Esophagus squamous epithelium (tissue), 4 donors: ENCODE measurements around the gene SF1.

Source experiments
- CTCF ChIP-seq, 6 experiments: fragments of 450-650 bp in 4 of 6; fragments of 200-600 bp in 2 of 6; sonication (generic) in 2 of 6; IDR thresholded peaks; one replicate each; pipeline ENCODE4 v1.5.1; 2016 to 2019; ENCODE audit warnings: antibody characterized with exemption in 6 of 6, mild to moderate bottlenecking in 4 of 6, moderate library complexity in 4 of 6
- POLR2A ChIP-seq, 4 donors: fragments of 450-650 bp; IDR thresholded peaks; one replicate each; pipeline ENCODE4 v1.6.1; 2017; ENCODE audit warnings: antibody characterized with exemption in 4 of 4, mild to moderate bottlenecking in 4 of 4, moderate library complexity in 3 of 4

GRCh38 chr11:64746486-64746885 lies 31.9 kb downstream of the SF1 start:
- TF ChIP-seq CTCF (IDR thresholded peaks at IDR 0.05) (no peak), POLR2A (IDR thresholded peaks at IDR 0.05) (no peak)
